PC-9 (cell line): ENCODE results near the gene ATOH8. TPM values are rescaled to one million over a fixed set of nuclear protein-coding genes. Genes with fewer than 3 reads are reported as not detected.

Experiments
- BruUV-seq: library from RNA; stranded (reverse); fragments of 400-500 nt; replicated peaks from 2 replicates; lab custom pipeline; 2021; lab: Mats Ljungman, UMichigan
- CTCF ChIA-PET: fragments of 300-600 bp; sonication (Branson Sonifier 250); formaldehyde crosslinking; loops from one replicate; lab custom pipeline; 2022; ENCODE audit warnings: antibody characterized with exemption; lab: Charles Lee
- POLR2A ChIA-PET: fragments of 300-600 bp; sonication (Branson Sonifier 250); formaldehyde crosslinking; loops from one replicate; lab custom pipeline; 2022; ENCODE audit warnings: antibody characterized with exemption; ENCODE audit not compliant: unreplicated experiment; lab: Charles Lee
- DNase-seq, 2 experiments: peaks; one replicate each; pipeline versions ENCODE4 v3.0.0 to v3.0.0-alpha.2; 2015 to 2022; ENCODE audit warnings: mixed read lengths in 1 of 2
- H2AFZ ChIP-seq: fragments of 200-600 bp; sonication (generic); 2 replicates; pipeline ENCODE4 v1.8.1; 2017; ENCODE audit warnings: antibody characterized with exemption
- H3F3A ChIP-seq: fragments of 200-600 bp; sonication (generic); 2 replicates; pipeline ENCODE4 v1.8.1; 2017; ENCODE audit warnings: antibody characterized with exemption, mild to moderate bottlenecking, low read depth; ENCODE audit not compliant: insufficient read depth
- H3K27ac ChIP-seq: fragments of 200-600 bp; sonication (generic); 2 replicates; pipeline ENCODE4 v1.6.1; 2016; ENCODE audit warnings: mixed run types
- H3K27me3 ChIP-seq: fragments of 200-600 bp; sonication (generic); 2 replicates; pipeline ENCODE4 v1.6.1; 2016; ENCODE audit warnings: low read depth, mixed run types; ENCODE audit not compliant: insufficient read depth
- H3K36me3 ChIP-seq: fragments of 200-600 bp; sonication (generic); 2 replicates; pipeline ENCODE4 v1.6.1; 2016; ENCODE audit warnings: low read depth, mixed run types
- H3K4me1 ChIP-seq: fragments of 200-600 bp; sonication (generic); replicated peaks from 2 replicates; pipeline ENCODE4 v1.6.1; 2016; ENCODE audit warnings: mixed run types; ENCODE audit not compliant: insufficient read depth
- H3K4me2 ChIP-seq: fragments of 200-600 bp; sonication (generic); 2 replicates; pipeline ENCODE4 v1.6.1; 2017; ENCODE audit warnings: mixed run types
- H3K4me3 ChIP-seq: fragments of 200-600 bp; sonication (generic); 2 replicates; pipeline ENCODE4 v1.6.1; 2016; ENCODE audit warnings: mixed run types
- H3K79me2 ChIP-seq: fragments of 200-600 bp; sonication (generic); 2 replicates; pipeline ENCODE4 v1.6.1; 2017; ENCODE audit warnings: low read depth, mixed run types
- H3K9me2 ChIP-seq: fragments of 200-600 bp; sonication (generic); 2 replicates; pipeline ENCODE4 v1.8.1; 2017; ENCODE audit warnings: mild to moderate bottlenecking; ENCODE audit not compliant: insufficient read depth
- H3K9me3 ChIP-seq: fragments of 200-600 bp; sonication (generic); 2 replicates; pipeline ENCODE4 v1.8.1; 2016; ENCODE audit warnings: low read depth; ENCODE audit not compliant: insufficient read depth
- H4K20me1 ChIP-seq: fragments of 200-600 bp; sonication (generic); 2 replicates; pipeline ENCODE4 v1.8.1; 2017; ENCODE audit not compliant: insufficient read depth
- EZH2 ChIP-seq: fragments of 200-600 bp; sonication (generic); IDR thresholded peaks from 2 replicates; pipeline ENCODE4 v1.8.0; 2017; ENCODE audit warnings: antibody characterized with exemption, low read depth
- intact Hi-C: fragments of 100-400 bp; cut with micrococcal nuclease; formaldehyde crosslinking; loops from one replicate; pipeline ENCODE4 v1.10.0; 2022; ENCODE audit not compliant: unreplicated experiment
- total RNA-seq: library from RNA; stranded (reverse); gene quantifications from 2 replicates; pipeline ENCODE4 v1.2.3, GENCODE V29; 2021
- TF ChIP-seq, protein P1 (sequence below): fragments of 200-600 bp; sonication (generic); conservative IDR thresholded peaks from 2 replicates; pipeline ENCODE4 v1.6.1; 2017; ENCODE audit warnings: mixed run types, antibody characterized with exemption, mild to moderate bottlenecking, moderate library complexity

The ATOH8 gene
- total RNA-seq, 1 experiment from 2014 or later, result not detected

GRCh38 chr2:85748985-85749875 is 4.6 kb upstream of the ATOH8 start:
- intact Hi-C loops, result no loop called here
- Histone ChIP-seq H3K9me3 (no peaks in the 10 kb centered on the region), H4K20me1 (no peaks in the 10 kb centered on the region), H3K36me3 (no peaks in the 10 kb centered on the region), H3K9me2 (no peaks in the 10 kb centered on the region), H3K27ac (no peak overlapping the region), H3K27me3 (peaks cover 67% of the 10 kb centered on the region), H3K4me2 (no peak overlapping the region), H3K4me3 (no peak overlapping the region), H2AFZ (no peak overlapping the region), H3K4me1 (no peaks in the 10 kb centered on the region), H3F3A (no peaks in the 10 kb centered on the region; the same call in 1 of the 2 replicates), H3K79me2 (no peaks in the 10 kb centered on the region)
- POLR2A ChIA-PET, result no interaction called here
- BruUV-seq, result no TSS peak
- CTCF ChIA-PET, result interaction anchor here (0.5 to 1.3 kb wide), 5 partner anchors 13 to 94 kb away, joined by 3 to 6 read pairs (median 3); no protein-coding TSS in a partner anchor
- TF ChIP-seq, protein P1, sequence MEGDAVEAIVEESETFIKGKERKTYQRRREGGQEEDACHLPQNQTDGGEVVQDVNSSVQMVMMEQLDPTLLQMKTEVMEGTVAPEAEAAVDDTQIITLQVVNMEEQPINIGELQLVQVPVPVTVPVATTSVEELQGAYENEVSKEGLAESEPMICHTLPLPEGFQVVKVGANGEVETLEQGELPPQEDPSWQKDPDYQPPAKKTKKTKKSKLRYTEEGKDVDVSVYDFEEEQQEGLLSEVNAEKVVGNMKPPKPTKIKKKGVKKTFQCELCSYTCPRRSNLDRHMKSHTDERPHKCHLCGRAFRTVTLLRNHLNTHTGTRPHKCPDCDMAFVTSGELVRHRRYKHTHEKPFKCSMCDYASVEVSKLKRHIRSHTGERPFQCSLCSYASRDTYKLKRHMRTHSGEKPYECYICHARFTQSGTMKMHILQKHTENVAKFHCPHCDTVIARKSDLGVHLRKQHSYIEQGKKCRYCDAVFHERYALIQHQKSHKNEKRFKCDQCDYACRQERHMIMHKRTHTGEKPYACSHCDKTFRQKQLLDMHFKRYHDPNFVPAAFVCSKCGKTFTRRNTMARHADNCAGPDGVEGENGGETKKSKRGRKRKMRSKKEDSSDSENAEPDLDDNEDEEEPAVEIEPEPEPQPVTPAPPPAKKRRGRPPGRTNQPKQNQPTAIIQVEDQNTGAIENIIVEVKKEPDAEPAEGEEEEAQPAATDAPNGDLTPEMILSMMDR, result no peak
- TF ChIP-seq EZH2, result no peak
- DNase-seq, result no peak

GRCh38 chr2:85750587-85751575 is 2.9 kb upstream of the ATOH8 start:
- Histone ChIP-seq H3K36me3 (no peaks in the 10 kb centered on the region), H3K9me3 (no peaks in the 10 kb centered on the region), H3K27me3 (peaks cover 81% of the 10 kb centered on the region), H3K79me2 (no peaks in the 10 kb centered on the region), H2AFZ (no peak overlapping the region), H4K20me1 (no peaks in the 10 kb centered on the region), H3K27ac (no peak overlapping the region), H3K4me3 (no peak overlapping the region), H3F3A (no peaks in the 10 kb centered on the region; the same call in 1 of the 2 replicates), H3K4me1 (no peaks in the 10 kb centered on the region), H3K9me2 (no peaks in the 10 kb centered on the region), H3K4me2 (no peak overlapping the region)
- DNase-seq, result peak in 1 of 2 experiments; percentile 66
- intact Hi-C loops, result loop anchor here (1.0 to 2.0 kb wide), 3 partner anchors 22 to 63 kb away; no protein-coding TSS in a partner anchor
- POLR2A ChIA-PET, result no interaction called here
- no peak for TF ChIP-seq EZH2
- TF ChIP-seq, protein P1, result peak; percentile 83
- no TSS peak for BruUV-seq
- CTCF ChIA-PET, result interaction anchor here (0.6 to 1.6 kb wide), 2 partner anchors 63 to 124 kb away, joined by 3 to 6 read pairs; no protein-coding TSS in a partner anchor

DNA sequence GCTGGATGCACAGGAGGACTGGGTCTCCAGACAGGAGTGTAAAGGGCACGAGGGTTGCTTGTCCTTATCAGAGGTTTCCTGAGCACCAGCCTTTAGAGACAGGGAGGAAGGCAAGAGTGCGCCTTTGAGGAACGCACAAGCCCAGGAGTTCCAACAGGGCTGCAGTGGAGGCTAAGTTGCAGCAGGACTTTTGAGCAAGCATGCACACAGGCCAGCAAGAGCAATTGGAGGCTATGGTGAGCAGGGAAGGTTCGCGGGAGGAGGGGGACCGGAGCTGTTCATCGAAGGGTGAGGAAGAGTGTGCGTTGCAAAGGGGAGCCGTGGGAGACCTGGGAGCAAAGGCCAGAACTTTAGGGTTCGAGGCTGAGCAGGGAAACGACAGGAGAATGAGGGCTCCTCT is 2.2 kb upstream of the ATOH8 start:
- BruUV-seq, result no TSS peak
- Histone ChIP-seq H3K4me2 (no peak overlapping the region), H4K20me1 (no peaks in the 10 kb centered on the region), H2AFZ (no peak overlapping the region), H3K4me3 (no peak overlapping the region), H3K27ac (no peak overlapping the region), H3K4me1 (no peaks in the 10 kb centered on the region), H3K79me2 (no peaks in the 10 kb centered on the region), H3K9me3 (no peaks in the 10 kb centered on the region), H3K27me3 (peaks cover 79% of the 10 kb centered on the region), H3F3A (no peaks in the 10 kb centered on the region; the same call in 1 of the 2 replicates), H3K36me3 (no peaks in the 10 kb centered on the region), H3K9me2 (no peaks in the 10 kb centered on the region)
- intact Hi-C loops, result loop anchor here (2.0 kb wide), 1 partner anchor 47 kb away; no protein-coding TSS in a partner anchor
- DNase-seq, result no peak
- ChIA-PET CTCF (interaction anchor here (1.6 kb wide), 1 partner anchor 63 kb away, joined by 6 read pairs; no protein-coding TSS in a partner anchor), POLR2A (no interaction called here)
- TF ChIP-seq, protein P1, result no peak
- no peak for TF ChIP-seq EZH2
